HG02943 (cell line): Measurements from ENCODE around the gene UNC119.

Experiments used
- ATAC-seq: cut with Tn5 transposase; IDR thresholded peaks from one replicate; pipeline ENCODE4 v1.9.1; 2021; ENCODE audit warnings: mild to moderate bottlenecking, low read depth, moderate library complexity; ENCODE audit not compliant: unreplicated experiment

The UNC119 gene

DNA sequence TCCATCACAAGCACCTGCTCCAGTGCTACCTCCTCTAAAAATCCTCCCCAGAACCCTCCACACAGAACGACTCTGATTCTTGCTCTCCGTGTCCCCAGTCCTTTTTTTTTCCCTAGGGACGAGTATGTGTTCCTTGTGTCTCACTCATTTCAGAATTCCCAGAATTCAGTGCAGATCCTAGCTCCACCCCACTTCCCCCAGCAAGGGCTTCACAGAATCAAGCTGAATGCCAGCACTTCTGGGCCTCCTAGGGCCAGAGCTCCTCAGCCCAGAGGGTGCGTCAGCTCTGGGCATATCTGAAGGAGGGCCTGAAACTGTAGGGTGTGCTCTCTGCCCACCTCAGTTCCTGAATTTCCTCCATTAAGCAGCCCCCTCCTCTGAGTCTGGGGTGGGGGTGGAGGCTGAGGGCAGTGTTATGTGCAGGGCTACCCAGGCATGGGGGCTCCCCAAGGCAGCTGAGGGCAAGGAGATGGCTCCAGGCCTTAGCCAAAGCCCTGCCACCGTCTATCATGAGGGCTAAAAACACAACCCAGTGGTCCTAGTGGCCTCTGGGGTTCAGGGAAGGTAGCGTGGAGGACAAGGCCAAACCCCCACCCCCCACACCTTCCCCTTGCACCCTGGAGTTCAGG is 6.5 kb downstream of the UNC119 start:
- no peak for ATAC-seq

DNA sequence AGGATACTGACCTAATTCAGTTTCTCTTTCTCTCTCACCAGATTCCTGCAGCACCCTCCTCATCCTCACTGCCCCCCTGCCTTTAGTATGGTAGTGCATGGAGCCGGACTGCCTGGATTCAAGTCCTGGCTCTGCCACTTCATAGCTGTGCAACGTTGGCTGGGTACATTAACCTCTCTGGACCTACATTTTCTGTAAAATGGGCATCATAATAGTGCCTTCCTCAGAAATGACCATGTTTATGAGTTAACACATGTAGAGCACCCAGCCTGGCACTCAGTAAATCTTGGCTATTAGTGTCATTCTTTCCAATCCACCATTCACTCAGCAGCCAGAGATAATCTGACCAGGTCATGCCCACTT is 7.3 kb downstream of the UNC119 start:
- no peak for ATAC-seq

GRCh38 chr17:28544402-28545140 is 7.9 kb downstream of the UNC119 start:
- ATAC-seq = no peak

- ATAC-seq = no peak
Measured at GRCh38 chr17:28541439-28541838, 11.0 kb downstream of the UNC119 start.

GRCh38 chr17:28540231-28540630 is 12.2 kb downstream of the UNC119 start:
- ATAC-seq = no peak

GRCh38 chr17:28538296-28538895 is 14.0 kb downstream of the UNC119 start:
- ATAC-seq = no peak

DNA sequence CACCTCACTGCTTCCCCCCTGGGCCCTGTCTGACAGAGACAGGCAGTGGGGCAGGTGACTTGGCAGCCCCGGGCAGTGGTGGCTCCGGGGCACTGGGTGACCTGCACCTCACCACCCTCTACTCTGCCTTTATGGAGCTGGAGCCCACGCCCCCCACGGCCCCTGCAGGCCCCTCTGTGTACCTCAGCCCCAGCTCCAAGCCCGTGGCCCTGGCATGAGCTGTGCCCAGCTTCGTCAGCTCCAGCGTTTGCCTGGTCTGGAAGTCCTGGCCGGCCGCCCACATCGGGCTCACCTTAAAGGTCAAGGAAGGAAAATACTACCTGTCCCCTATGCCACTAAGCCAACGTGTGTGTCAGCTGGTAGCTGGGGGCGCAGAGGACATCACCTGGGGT is 15.2 kb downstream of the UNC119 start:
- no peak for ATAC-seq

- no peak for ATAC-seq
Measured at GRCh38 chr17:28536532-28537218, 15.7 kb downstream of the UNC119 start.

DNA sequence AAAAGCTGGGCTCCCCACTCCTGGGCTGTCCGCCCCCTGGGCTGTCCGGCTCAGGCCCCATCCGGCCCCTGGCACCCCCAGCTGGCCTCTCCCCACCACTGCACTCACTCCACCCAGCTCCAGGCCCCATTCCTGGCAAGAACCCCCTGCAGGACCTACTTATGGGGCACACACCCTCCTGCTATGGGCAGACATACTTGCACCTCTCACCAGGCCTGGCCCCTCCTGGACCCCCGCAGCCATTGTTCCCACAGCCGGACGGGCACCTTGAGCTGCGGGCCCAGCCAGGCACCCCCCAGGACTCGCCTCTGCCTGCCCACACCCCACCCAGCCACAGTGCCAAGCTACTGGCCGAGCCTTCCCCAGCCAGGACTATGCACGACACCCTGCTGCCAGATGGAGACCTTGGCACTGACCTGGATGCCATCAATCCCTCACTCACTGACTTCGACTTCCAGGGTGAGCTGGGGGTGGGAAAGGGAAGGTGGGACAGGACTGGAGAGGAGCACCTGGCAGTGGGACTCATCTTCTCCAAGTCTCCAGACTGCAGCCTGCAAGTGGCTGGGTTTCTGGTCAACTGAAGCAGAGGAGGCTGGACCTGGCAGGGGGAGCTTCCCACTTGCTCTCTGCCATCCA is 17.6 kb downstream of the UNC119 start:
- no peak for ATAC-seq

GRCh38 chr17:28533091-28533807 is 19.2 kb downstream of the UNC119 start:
- no peak for ATAC-seq

DNA sequence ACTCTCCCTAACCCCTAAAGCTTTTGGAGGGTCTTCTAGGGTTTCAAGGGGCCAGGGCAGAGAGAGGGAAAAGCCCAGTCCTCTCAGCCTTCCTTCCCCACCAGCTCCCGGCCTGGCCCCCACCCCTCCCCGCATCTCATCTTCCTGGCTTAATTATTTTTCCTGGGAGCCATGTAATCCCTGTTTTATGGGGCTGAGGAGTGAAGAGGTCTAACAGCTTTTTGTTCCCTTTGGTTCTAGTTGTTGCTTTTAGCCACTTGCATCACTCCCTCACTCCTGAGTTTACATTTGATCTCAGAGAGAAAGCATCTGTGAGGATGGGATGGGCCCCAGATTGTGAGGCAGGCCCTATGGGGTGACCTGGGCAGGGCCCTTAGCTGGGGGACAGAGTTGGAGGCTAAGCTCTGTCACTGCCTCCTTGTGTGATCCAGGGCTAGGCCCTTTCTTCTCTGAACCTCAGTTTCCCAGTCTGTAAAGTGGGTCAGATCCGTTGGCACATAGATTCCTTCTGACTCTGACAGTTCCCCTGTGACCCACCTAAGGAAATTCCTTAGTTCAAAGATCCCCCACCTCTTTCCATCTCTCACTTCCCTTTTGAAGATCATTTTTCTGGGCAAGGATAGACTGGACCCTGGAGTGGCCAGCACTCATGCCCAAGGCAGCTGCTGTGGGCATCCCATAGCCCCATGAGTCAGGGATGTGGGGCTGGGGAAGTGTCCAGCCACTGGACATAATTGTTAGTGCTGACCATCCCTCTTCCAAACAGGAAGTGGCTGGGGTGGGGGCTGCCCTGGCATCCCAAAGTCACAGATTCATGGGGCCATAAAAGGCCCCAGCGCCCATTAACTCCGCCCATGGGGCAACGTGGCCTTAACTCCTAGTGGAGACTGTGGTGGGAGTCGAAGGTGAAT is 20.1 kb downstream of the UNC119 start:
- ATAC-seq = no peak

DNA sequence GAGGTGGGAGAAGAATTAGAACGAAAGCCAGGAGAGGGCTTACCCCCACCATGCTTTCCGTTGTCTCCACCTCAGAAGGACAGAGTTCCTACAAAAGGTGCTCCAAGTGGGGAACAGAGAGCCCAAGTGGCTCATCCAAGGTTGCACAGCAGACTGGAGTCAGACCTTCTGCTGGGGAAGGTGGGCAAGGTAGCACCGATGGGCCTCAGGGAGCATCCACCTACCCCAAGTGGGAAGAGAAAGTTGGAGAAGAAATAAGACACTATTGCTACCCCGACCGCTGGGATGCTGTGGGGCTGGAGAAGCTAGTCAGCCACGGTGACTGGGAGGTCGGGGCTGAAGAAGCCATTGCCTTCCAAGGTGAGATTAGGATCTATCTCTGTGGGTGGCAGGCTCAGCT is 21.5 kb downstream of the UNC119 start:
- ATAC-seq = no peak

DNA sequence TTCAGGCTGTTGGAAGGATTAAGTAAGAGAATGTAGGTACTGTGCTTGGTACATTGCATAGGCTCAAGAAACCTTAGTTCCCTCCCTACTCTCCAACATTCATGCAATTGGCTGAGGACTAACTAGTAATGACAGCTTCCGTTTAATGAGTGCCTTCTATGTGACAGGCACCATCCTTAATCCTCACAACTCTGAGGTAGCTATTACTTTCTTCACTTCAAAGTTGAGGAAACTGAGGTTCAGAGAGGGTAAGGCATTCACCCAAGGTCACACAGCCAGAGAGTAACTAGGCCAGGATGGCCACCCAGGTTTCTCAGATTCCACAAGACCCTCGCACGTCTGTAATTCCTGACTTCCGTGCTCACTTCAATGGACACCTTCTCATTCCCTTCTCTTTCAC is 22.2 kb downstream of the UNC119 start:
- no peak for ATAC-seq

GRCh38 chr17:28529013-28529400 is 23.4 kb downstream of the UNC119 start:
- no peak for ATAC-seq

DNA sequence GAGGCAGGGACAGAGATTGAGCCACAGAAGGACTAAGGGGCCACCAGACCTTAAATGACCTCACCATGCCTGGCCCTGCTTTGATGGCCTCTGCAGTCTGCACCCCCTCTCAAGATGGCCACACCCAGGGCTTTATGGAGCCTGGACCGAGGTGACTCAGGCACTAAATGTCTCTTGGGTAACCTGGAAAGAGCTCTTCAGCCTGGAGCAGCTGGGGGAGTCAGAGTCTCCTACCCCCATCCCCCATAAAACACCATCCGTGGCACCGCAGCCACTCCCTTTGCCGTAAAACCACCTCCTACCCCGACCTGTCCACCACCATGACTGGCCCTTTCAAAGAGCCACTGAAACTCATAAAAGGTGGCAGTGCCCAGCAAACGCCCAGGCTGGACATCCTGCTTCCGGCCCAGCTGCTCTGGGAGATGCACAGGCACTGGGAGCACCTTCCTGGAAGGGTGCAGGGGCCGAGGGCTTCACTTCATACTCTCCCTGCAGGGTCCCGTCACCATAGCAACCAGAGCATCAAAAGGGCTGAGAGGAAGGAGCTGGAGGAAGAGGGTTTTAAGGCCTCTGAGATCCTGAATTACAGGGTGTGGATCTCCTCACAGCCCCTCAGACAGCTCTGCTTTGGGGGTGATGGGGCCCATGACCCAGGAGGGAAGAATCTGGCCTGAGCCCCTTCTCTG is 24.0 kb downstream of the UNC119 start:
- no peak for ATAC-seq

- ATAC-seq = no peak
Measured at GRCh38 chr17:28527859-28528258, 24.6 kb downstream of the UNC119 start.

- no peak for ATAC-seq
Measured at GRCh38 chr17:28527181-28527681, 25.2 kb downstream of the UNC119 start.

DNA sequence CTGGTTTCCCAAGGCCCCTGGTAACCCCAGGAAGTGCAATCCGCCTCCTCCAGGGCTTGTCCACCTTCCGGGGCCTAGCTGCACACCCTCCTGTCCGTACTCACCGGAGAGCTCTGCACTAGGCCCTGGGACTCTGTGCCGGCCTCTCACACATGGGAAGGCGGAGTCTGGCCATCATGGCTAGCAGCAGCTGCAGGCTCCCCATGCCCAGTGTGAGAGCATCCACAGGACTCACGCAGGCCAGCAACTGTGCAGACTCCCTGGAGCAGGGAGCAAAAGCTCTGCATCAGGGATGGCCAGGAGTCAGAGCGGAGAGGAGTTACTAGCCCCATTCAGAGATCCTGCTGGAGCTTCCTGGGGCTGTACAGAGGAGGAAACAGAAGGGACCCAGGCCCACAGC is 26.0 kb downstream of the UNC119 start:
- no peak for ATAC-seq
